Kidney (tissue), 14 donors: Measurements from ENCODE around the gene CRIM1. TPM values are rescaled to one million over a fixed set of nuclear protein-coding genes. Genes with fewer than 3 reads are reported as not detected.
A peak's percentile ranks its signal among the peaks of the same experiment; 100 is the strongest.

Experiments
- DNase-seq, 5 donors: peaks; one replicate each; pipeline ENCODE4 v3.0.0-alpha.2; 2013 to 2020
- FAIRE-seq: peaks from 2 replicates; lab custom pipeline; 2012; peaks lifted over from hg19 to GRCh38; lab: Jason Lieb, UNC
- H3K27ac ChIP-seq, 2 donors: one replicate each; pipeline ENCODE4 v1.7.0; 2013; ENCODE audit warnings: low read depth in 2 of 2, low read length in 2 of 2, inconsistent platforms in 1 of 2
- H3K27me3 ChIP-seq: one replicate; pipeline ENCODE4 v1.7.1; 2013; ENCODE audit warnings: low read length, inconsistent platforms; ENCODE audit not compliant: control insufficient read depth, insufficient read depth
- H3K36me3 ChIP-seq, 3 donors: one replicate each; pipeline versions ENCODE4 v1.7.0 to v1.7.1; 2013; ENCODE audit warnings: low read length in 3 of 3, control low read depth in 1 of 3, inconsistent platforms in 1 of 3; ENCODE audit not compliant: insufficient read depth in 3 of 3, control insufficient read depth in 2 of 3
- H3K4me1 ChIP-seq, 3 donors: one replicate each; pipeline versions ENCODE4 v1.7.0 to v1.7.1; 2013; ENCODE audit warnings: low read length in 3 of 3, inconsistent platforms in 1 of 3, low read depth in 1 of 3; ENCODE audit not compliant: control insufficient read depth in 2 of 3, insufficient read depth in 2 of 3
- H3K4me3 ChIP-seq, 3 donors: one replicate each; pipeline versions ENCODE4 v1.7.0 to v1.8.1; 2013; ENCODE audit warnings: low read length in 3 of 3, control low read depth in 1 of 3, inconsistent platforms in 1 of 3
- H3K9ac ChIP-seq, 3 donors: one replicate each; pipeline versions ENCODE4 v1.7.0 to v1.7.1; 2013; ENCODE audit warnings: low read length in 3 of 3, control low read depth in 1 of 3, inconsistent platforms in 1 of 3
- H3K9me3 ChIP-seq, 3 donors: one replicate each; pipeline versions ENCODE4 v1.7.0 to v1.7.1; 2013; ENCODE audit warnings: low read length in 3 of 3, control low read depth in 1 of 3, inconsistent platforms in 1 of 3; ENCODE audit not compliant: control insufficient read depth in 2 of 3, insufficient read depth in 1 of 3
- CTCF ChIP-seq: IDR thresholded peaks from 3 replicates; pipeline ENCODE4 v1.5.1; 2012; ENCODE audit warnings: mild to moderate bottlenecking, moderate library complexity, borderline replicate concordance; ENCODE audit not compliant: insufficient read depth; ENCODE audit errors: extremely low read depth
- intact Hi-C: fragments of 100-400 bp; cut with DNase I; formaldehyde crosslinking; loops from one replicate; pipeline ENCODE4 v1.11.1; 2022
- polyA plus RNA-seq: library from polyadenylated mRNA; stranded (reverse); fragments of 350-450 nt; fragmentation: Illumina TruSeq; extraction: RNeasy Lipid Tissue Mini Kit (QIAGEN cat#74804); gene quantifications from one replicate; pipeline ENCODE4 v1.2.3, GENCODE V29; 2014; ENCODE audit warnings: low read depth, low replicate concordance; ENCODE audit not compliant: insufficient read depth
- total RNA-seq: library from RNA; stranded (reverse); fragmentation: NEBNext Ultra II Directional; extraction: Animal tissue kit (Norgen Biotek cat#: 25700); gene quantifications from one replicate; pipeline ENCODE4 v1.2.1, GENCODE V29; 2021
- donor health status: control.
- donor health status: control.
- donor health status: control.
- donor health status: control.
- donor health status: control.
- donor health status: DM: yes; HTN: yes; CAD: no.
- donor health status: Normal renal cell carcinoma (clear cell type).

Gene CRIM1
- total and polyA plus RNA-seq, 2 donors from 2014 or later = 47.2 to 154 TPM

GRCh38 chr2:36410681-36411080 is 55.1 kb downstream of the CRIM1 start:
- H3K9me3 ChIP-seq = no peaks in the 10 kb centered on the region
- no peak overlapping the region for H3K4me3 ChIP-seq
- H3K36me3 ChIP-seq = no peaks in the 10 kb centered on the region
- peaks cover 8 to 58% (median 25%) of the 10 kb centered on the region in 3 donors for H3K4me1 ChIP-seq
- H3K9ac ChIP-seq = no peak overlapping the region
- DNase-seq = no peak
- no peak for TF ChIP-seq CTCF
- no peak overlapping the region for H3K27ac ChIP-seq
- H3K27me3 ChIP-seq = no peaks in the 10 kb centered on the region
- intact Hi-C loops = no loop called here
- FAIRE-seq = no peak

GRCh38 chr2:36411962-36412444 is 56.4 kb downstream of the CRIM1 start:
- Histone ChIP-seq H3K9me3 (no peaks in the 10 kb centered on the region), H3K27ac (peak overlapping the region; percentile 64 to 71), H3K9ac (no peak overlapping the region), H3K36me3 (no peaks in the 10 kb centered on the region), H3K4me1 (peaks cover 8 to 57% (median 27%) of the 10 kb centered on the region in 3 donors), H3K27me3 (no peaks in the 10 kb centered on the region), H3K4me3 (peak overlapping the region in 1 of 3 donors; percentile 13)
- intact Hi-C loops = no loop called here
- DNase-seq (peak in 1 of 5 donors; percentile 56), FAIRE-seq (no peak)
- TF ChIP-seq CTCF = peak; percentile 5

- Histone ChIP-seq H3K9me3 (no peaks in the 10 kb centered on the region), H3K9ac (no peak overlapping the region), H3K27ac (peak overlapping the region in 1 of 2 donors; percentile 35), H3K4me3 (no peak overlapping the region), H3K4me1 (peaks cover 6 to 51% (median 23%) of the 10 kb centered on the region in 3 donors), H3K27me3 (no peaks in the 10 kb centered on the region), H3K36me3 (no peaks in the 10 kb centered on the region)
- FAIRE-seq = no peak
- peak in 2 of 5 donors; percentile 67 to 87 for DNase-seq
- intact Hi-C loops = no loop called here
- no peak for TF ChIP-seq CTCF
These were observed 57.6 kb downstream of the CRIM1 start for GRCh38 chr2:36413218-36413617.

GRCh38 chr2:36414307-36414706 is 58.7 kb downstream of the CRIM1 start:
- H3K9ac ChIP-seq = no peak overlapping the region
- no peak overlapping the region for H3K4me3 ChIP-seq
- H3K9me3 ChIP-seq = no peaks in the 10 kb centered on the region
- intact Hi-C loops = no loop called here
- FAIRE-seq (no peak), DNase-seq (no peak)
- H3K36me3 ChIP-seq = no peaks in the 10 kb centered on the region
- no peak for TF ChIP-seq CTCF
- H3K4me1 ChIP-seq = peaks cover 6 to 55% (median 20%) of the 10 kb centered on the region in 3 donors
- H3K27me3 ChIP-seq = no peaks in the 10 kb centered on the region
- H3K27ac ChIP-seq = no peak overlapping the region
